Amniotic epithelial cell (primary cell): ENCODE results near the gene CACNG4.

Experiments used
- DNase-seq: peaks from one replicate; pipeline ENCODE4 v3.0.0-alpha.2; 2010; ENCODE audit warnings: low read depth

The CACNG4 gene

GRCh38 chr17:66985338-66986237, 21.1 kb downstream of the CACNG4 start:
- no peak for DNase-seq

DNA sequence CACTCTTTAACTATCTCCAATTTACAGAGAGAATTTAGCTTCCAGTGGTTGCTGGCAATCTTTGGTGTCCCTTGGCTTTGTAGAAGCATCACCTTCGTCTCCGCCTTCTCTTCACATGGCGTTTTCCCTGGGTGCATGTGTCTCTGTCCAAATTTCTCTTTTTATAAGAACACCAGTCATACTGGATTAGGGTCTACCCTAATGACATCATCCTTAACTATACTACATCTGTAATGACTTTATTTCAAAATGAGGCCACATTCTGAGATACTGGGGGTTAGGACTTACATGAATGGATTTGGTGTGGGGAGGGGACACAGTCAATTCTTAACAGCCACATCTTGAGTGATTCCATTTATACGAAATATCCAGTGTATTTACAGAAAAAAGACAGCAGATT, 22.2 kb downstream of the CACNG4 start:
- no peak for DNase-seq

DNA sequence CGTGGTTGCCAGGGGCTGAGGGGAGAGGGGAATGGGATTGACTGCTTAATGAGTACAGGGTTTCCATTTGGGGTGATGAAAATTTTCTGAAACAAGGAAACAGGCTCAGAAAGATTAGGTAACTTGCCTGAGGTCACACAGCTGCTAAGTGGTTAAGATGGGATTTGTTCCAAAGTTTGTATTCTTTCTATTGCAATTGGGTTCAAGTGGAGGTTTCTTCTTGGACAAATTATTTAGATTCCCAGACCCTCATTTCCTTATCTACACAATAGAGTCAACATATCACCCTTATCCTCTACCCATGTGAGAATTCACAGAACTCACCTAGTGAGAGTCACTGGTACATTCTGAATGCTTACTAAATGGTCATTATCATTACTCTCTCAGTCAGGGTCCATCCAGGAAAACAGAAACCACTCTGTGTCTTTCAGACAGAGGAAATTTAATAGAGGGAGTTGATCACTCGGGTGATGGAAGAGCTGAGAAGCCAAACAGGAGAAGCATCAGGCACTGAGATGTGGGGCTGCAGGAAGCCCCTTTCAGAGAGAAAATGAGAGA, 22.6 kb downstream of the CACNG4 start:
- DNase-seq = no peak

DNA sequence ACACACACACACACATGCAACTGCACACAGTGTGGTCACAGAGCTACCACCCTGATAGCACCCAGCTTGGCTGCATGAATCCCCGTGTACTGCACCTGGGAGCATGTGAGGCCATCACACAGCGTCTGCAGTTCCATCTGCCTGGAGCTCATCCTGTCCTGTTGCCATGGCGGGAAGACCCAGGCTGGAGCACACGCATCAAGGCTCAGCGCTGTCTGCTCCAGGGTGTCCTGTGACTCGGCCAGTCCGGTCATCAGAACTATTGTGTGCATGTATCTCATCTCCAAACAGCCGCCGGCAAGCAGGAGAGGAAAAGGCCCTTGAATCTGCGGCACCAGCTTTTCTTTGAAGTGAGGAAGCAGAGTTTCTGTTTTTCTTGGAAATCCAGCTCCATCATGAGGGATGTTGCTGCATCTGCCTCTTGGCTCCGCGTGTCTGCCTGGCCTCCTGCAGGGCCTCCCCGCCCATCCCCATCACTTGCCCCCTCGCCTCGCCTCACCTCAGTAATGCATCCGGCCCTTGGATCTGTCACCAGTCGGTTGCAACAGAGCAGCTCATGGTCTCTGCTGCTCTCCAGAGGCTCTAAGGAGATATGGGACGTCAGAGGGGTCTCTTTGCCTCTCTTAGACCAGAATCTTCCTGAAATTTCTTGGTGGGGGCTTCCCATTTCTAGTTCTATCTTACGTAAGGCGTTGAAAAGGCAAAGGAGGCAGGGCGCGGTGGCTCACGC, 23.7 kb downstream of the CACNG4 start:
- DNase-seq = no peak

- DNase-seq = no peak
These were observed 24.6 kb downstream of the CACNG4 start for GRCh38 chr17:66989076-66989475.

DNA sequence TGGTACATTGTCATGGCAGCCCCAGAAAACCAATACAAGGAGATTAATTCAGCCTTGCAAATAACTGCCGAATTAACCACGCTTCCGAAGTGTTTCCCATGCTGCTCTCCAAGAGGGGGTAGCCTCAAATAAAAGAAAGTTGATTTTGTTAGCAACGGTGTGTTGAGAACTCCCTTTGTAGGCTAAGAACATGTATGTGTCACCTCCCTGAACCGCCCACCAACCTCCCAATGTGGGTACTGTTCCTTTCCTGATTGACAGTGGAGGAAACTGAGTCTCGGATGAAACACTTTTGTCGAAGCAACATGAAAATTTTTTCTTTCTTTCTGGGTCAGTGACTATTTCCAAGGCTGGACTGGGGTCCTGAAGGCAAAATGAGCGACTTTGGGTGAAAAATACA, 25.1 kb downstream of the CACNG4 start:
- no peak for DNase-seq

DNA sequence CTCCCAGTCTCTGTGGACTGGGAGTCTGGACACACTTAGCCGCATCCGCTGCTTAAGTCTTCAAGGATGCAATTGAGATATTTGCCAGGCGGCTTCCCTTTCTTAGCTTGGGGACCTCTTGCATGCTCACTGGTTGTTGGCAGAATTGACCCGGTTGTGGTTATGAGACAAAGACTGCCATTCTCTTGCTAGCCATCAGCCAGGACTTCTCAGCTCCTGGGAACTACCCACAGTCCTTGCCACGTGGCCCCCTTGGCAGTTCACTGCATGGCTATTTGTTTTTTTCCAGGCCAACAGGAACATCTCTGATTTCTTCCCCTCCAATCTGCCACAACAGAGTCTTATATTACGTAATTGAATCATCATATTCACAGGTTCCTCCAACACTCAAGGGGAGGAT, 25.5 kb downstream of the CACNG4 start:
- no peak for DNase-seq

- DNase-seq = no peak
These were observed 28.5 kb downstream of the CACNG4 start for GRCh38 chr17:66992911-66993442.

GRCh38 chr17:66994361-66994760, 29.9 kb downstream of the CACNG4 start:
- DNase-seq = no peak

- DNase-seq = no peak
These were observed 30.5 kb downstream of the CACNG4 start for GRCh38 chr17:66994930-66995535.

GRCh38 chr17:66995944-66996343, 31.4 kb downstream of the CACNG4 start:
- DNase-seq = no peak

- no peak for DNase-seq
These were observed 32.4 kb downstream of the CACNG4 start for GRCh38 chr17:66996926-66997325.

DNA sequence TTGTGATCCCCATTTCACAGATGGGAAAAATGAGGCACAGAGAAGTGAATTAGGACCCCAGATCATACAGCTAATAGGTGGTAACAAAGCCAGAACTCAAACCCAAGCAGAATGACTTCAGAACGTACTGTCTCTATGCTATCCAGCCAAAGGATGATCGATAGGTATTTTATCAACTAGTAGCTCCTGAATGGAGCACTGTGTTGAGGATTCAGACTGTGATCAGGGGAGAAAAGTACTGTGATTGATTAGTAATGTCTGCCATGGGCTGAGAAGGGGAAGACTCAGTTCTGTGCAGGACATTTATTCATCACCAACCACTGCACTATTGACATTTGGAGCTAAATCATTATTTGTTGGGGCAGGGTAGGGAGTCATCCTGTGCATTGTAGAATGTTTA, 38.7 kb downstream of the CACNG4 start:
- DNase-seq = no peak

DNA sequence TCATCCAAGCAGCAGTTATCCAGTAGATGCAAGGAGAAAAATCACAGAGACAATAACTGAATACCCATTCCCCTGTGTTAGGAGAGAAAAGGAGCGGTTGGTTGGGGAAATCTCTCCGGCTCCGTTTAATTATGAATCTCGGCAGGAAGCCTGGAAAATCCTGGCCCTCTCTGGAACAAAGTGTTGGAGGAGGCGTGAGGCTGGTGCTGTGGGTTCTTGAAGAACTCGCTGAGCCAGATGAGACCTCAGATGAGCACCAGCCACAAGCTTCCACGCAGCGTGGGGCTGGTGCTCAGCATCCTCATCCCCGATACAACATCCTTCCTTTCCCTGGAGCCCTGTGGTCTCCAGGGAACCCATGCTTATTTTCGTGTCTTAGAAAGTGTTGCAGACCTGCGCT, 39.7 kb downstream of the CACNG4 start:
- no peak for DNase-seq

DNA sequence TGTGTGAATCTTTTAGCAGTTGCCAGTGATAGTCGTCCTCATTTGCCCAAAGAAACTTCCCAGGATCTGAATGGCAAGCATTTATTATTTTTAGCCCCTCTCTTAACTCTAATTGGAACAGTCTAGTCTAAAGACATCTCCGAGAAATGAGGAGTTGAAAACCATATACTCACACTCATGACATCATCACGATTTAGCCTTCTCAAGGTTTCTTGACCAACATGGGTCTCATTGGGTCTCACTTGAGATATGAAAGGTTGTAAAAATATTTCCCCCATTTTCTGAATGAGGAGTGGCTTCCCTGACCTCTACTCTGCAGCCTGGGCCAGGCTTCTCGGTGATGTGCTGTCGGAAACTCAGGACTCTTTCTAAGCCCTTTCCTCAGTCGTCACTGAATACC, 42.8 kb downstream of the CACNG4 start:
- no peak for DNase-seq

- DNase-seq = no peak
These were observed 43.6 kb downstream of the CACNG4 start for GRCh38 chr17:67008101-67008500.

DNA sequence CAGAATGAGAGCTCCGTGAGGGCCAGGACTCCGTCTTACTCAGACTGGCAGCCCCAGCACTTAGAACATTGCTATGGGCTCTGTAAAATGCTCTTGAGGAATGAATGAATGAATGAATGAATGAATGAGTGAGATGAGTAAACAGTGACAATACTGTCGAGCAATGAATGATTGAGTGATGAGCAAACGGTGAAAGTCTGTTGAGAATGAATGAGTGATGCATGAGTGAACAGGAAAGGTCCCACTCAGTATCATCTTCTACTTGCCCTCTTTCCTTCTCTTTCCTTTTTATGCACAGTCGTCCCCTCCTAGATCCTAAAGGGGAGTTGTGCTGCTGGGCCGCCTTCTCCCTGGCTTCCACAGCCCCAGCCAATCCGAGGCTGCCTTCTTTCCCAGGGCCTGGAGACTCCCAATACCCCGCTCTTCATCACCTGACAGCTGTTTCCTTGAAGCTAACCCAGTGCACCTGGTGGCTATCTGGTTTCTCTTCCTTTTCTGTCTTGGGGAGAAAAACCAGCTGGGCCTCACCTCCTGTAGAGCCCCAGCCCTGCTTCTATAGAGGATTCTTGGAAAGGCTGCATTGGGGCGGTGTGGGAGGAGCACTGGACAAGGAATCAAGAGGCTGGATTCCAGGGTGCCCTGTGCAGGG, 47.1 kb downstream of the CACNG4 start:
- DNase-seq = no peak

DNA sequence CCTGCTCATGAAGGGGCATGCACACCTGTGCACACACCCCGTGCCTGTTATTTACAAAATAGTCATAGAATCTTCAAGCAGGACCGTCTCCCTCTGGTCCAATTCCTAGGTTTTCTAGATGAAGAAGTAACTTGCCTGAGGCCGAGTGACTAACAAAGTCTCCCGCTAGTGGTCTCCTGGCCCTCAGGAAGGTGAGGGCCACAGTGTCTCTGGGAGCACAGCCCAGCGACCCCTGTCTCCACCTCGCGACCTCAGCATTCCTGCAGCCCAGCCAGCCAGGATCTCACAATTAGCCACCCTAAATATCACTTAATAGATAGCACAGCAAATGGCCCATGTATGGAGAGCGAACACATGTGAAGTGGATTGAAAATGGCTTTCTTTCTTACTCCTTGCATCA, 49.4 kb downstream of the CACNG4 start:
- no peak for DNase-seq

DNA sequence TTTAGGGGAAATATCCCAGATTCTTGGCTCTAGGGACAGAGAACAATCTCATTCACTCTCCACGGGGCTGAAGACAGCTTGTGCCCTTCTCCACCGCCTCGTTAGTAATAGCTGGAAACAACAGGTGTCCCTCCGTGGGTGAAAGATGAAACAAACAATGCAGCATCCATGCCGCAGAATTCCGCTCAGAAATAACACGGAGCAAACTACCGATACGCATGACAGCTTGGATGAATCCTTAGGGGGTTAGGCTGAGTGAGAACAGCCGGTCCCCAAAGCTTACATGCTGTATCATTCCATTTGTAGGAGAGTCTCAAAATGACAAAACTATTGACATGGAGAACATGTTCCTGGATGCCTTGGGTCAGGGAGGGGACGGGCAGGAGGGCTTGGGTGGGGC, 50.5 kb downstream of the CACNG4 start:
- no peak for DNase-seq

DNA sequence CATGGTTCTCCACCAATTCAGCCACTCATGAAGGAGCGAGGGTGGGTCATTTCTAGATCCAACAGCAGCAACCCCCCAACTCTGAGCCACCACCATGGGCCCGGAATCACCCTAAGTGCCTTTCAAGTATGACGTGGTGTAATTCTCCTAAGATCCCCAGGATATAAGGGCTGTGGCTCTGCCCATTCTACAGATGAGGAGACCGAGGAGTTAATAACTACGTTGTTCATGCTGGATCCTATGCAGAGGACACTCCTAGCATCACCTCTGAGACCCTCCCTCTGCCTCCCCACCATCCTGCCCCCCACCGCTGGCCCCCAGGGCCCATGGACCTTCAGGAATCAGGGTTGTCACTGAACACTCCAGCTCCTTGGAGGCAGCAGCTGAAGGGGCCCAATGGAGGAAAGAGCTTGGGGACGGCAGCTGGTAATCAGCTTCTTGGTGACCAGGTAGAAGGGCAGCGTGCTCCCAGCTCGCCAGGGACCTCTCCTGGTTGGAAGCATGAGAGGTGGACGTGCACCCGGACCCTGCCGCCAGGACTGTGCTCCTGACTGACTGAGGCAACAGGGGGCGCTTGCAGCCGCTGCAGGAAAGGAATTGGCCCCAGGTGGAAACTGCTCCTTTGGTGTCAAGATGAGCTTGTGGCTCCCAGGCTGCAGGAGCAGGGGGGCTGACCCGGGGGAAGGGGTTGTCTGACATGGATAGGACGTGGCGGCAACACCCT, 51.7 kb downstream of the CACNG4 start:
- no peak for DNase-seq

- DNase-seq = no peak
These were observed 53.4 kb downstream of the CACNG4 start for GRCh38 chr17:67017910-67018309.
